Amniotic stem cell (primary cell): ENCODE results near the gene ACOX1.

Experiments used
- DNase-seq: peaks from one replicate; lab custom pipeline; 2025; lab: John Stamatoyannopoulos, UW

ACOX1 gene

DNA sequence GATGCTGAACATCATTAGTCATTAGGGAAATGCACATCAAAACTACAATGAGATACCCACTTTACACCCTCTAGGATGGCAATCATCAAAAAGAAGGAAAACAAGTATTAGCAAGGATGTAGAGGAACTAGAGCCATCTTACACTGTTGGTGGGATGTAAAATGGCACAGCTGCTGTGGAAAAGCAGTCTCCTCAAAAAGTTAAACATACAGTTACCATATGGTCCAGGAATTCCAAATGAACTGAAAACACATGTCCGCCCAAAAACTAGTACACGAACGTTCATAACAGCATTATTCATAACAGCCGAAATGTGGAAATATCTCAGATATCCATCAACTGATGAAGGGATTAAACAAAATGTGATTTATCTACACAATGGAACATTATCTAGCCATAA lies 45.2 kb downstream of the ACOX1 start:
- no peak for DNase-seq

DNA sequence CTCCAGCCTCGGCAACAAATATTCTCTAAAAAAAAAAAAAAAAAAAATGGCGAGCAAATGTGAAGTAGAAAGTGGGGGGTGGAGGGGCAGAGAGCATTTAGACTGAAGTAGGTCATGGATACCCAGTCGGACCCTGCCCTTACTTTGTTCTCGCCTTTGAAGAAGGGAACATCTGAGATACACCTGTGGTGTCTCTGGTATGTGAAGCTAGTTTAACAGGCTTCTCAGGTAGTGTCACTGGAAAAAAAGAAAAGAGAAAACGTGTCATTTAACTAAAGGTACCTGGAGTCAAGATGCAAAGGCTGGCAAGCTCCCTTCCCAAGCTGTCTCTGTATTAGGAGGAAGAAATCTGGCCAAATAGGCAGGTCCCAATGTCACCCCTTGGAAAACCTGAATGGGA lies 46.1 kb downstream of the ACOX1 start:
- no peak for DNase-seq

DNA sequence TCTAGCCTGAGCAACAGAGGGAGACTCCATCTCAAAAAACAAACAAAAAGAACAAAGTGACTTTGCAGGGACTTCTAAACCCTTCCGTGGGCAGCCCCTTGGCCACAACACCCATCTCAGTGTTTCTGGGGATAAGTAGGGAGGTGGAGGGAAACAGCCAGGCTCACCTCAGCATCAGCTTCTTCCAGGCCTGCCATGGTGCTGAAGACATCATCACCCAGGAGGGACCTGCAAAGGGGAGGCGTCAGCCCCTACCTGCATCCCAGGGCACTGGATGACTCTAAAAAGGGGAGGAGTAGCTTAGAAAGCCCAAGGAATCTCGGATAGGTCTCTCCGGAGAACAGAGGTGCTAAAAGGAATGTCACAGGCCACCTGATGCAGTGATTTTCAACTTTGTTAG lies 47.9 kb downstream of the ACOX1 start:
- DNase-seq, result no peak

DNA sequence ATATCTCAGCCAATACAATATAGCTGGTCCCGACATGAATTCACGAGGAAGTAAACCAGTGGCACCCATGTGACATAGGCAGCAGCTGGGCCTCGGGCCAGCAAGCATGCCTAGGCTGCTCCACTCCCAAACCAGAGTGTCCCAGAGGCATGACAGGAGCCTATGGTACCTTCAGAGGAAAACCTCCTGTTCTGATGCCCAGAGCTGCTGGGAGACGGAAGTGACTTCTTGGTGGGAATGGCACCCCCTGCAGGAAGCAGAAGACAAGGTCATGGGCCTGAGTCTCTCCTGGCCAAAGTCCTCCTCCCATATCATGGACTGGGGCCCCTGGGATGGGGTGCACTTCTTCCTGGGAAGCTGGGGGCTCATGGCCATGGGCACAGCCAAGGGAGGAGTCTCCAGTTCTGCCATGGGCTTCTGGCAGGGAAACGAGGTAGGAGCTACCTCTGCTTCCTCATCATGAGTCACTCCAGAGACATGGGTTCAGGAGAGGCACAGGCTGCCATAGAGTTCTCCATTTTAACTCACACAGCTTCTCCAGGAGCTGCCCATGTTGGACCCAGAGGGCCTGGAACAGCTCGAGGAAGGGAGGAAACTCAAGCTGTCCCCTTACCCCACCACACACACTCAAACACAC lies 51.6 kb downstream of the ACOX1 start:
- no peak for DNase-seq

DNA sequence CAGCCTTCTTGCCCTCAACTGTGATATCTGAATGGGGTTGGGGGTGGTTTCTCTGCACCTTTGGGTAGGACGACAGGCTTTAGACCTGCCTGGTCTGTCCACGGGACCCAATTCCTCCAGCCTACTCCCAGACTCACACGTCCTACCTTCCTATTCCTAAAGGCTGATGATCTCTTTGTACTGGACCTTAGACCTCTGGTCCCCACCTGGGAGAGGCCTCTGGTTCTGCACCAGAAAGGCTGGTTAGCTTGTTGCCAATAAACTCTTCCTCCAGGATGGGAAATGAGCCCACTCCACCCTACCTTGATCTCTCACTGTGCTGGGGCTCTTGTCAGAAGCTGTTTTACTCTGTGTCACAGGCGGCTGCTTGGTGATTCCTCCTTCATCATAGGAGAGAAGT lies 52.5 kb downstream of the ACOX1 start:
- DNase-seq, result no peak

DNA sequence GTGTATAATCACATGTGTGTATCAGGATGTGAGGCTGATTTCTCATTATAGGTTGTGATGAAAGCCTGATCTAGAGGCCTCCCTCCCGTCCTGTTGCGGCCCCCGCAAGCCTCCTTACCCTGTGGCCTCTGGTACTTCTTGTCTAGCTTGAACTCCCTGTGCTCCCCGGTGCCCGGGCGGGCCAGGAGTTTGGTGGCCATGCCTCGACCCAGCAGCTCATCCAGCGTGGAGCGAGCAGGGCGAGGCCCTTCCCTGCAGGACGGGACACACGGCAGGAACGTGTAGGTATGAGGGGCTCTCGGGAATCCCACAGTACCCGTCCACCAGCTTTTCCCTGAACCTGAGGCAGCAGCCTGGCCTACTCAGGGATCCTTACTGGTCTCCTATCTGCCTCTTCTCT lies 53.1 kb downstream of the ACOX1 start:
- no peak for DNase-seq

DNA sequence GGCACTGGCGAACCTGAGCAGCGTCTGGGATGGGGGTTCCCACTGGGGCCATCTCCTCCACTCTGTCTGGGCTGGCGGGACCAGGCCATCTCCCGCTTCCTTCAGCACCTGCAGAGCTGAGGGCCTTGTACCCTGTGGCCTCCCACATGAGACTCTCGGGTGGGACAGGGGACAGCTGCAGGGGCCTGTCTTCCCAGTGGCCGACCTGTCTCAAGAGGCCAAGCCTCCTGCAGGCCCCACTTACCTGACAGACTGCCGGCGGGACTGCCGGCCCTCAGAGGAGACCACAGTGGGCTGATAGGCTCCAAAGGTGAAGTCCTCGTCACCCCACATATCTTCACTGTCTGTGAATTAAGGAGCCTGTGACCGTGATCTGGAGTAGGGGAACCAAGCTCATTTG lies 53.9 kb downstream of the ACOX1 start:
- no peak for DNase-seq

DNA sequence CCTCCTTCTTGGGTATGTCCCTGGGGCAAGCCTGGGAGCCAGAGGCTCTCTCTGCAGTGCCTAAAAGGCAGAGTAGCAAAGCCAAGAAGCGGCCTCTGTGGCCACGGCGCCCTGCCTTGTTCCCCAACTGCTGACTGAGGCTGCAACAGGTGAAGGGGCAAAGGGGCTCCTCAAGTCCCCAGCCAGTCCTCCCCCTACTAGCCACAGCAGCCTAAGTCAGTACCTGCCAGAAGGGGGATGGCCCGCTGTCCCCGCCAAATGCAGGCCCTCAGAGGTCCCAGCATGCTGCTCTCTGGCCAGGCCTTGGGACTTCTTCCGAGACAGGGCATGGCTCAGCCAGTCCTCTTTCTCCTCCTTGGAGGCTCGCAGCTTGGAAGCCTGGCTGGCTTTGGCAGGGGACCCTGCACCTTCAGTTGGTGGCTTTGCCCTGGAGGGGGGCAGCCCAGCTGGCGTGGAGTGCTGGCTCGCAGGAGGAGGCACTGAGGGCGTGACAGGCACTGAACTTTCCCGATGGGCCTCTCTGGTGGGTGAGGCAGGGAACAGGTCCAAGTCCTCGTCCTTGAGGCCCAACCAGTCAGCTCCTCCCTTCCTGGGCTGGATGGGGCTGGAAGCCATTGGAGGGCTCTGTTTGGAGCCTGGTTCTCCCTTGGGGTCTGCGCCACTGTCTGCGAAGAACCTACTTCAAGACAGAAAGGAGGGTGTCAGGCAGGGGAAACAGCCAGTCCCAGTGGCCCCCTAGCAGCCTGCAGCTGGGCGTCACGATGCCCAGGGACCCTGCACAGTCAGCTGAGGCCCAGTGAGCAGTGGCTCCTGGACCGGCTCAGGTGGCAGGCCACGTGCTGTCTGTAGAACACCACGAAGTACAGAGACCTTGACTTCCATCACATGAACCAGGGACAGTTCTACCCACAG lies 55.7 kb downstream of the ACOX1 start:
- no peak for DNase-seq

DNA sequence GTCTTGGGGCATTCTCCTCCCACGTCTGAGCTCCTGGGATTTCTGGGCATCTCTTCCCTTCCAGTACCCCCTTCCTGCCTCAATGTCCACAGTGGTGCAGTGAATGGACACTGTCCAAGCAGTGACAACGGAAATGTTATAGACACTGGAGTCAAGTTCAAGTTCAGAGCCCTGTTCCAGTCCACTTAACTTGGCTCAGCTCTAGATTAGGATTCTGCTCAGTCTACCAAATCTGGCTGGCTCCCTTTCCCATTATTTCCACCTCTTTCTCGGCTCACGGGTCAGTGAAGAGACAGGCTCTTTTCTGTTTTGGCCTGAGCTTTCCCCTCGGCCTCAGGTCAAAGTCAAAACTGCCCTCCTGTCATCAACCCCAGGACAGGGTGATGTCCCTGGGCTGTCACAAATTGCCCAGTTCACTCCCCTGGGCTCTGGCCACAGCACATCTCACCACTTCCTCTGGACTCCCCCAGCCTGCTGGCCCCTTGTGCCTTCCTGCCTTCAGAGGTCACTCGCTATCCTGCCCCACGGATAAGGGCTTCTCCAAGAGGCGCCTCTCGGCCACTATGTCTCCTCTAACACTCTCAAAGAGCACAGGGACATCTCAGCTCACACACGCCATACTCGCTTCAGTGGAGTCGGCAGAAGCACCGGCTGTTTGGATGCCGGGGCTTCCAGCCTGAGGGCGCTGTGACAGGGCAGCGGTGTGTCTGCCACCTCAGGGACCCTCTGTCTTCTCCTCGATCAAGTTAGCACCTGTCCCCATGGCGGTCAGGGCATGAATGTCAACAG lies 56.6 kb downstream of the ACOX1 start:
- DNase-seq, result no peak

DNA sequence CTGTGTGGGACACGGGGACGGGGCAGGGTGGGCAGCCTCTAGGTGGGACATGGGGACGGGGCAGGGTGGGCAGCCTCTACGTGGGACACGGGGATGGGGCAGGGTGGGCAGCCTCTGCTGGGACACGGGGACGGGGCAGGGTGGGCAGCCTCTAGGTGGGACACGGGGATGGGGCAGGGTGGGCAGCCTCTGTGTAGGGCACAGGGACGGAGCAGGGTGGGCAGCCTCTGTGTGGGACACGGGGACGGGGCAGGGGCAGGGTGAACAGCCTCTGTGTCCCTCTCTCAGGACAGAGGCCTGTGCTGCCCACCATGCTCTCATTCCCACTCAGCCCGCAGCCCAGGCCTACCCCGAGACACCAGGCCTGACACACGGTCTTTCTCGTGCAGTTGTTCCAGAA lies 57.4 kb downstream of the ACOX1 start:
- no peak for DNase-seq

DNA sequence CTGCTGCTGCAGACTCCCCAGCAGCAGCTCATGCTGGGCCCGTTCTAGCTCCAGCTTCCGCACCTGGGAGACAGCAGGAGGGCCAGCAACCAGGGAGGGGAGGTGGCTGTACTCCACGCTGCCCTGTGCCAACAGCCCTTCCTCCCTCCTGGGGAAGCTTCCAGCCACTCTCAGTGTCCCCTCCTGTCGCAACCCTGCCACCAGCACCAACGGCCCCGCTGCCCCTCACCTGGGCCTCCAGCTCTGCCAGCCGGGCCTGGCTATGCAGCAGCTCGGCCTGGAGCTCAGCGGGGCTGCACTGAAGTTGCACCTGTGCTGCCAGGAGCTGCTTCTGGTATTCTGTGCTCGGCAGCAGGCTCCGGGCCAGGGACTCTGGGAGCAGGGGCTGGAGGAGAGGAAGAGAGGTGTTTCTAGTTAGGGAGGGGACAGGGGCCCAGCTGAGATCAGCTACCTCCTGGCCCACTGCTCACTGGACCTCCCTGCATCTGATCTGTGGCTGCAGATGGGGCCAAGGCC lies 58.9 kb downstream of the ACOX1 start:
- no peak for DNase-seq

DNA sequence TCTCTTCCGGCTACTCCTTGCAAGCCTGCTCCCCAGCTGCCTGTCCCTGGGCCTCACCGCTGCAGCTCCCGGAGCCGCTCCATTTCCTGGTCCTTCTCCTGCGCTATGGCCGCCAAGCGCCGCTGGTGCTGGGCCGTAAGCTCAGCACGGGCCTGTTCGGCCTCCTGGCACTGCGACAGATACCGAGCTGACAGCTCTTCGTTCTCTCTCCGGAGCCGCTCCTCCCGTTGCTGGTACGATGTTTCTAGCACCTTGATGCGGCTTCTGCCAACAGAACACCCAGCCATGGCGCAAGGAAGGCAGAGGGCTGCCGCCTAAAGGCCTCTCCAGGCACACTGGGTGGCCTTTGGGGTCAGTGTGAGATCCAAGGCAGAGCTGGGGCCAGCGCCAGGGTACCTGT lies 59.4 kb downstream of the ACOX1 start:
- DNase-seq, result no peak

DNA sequence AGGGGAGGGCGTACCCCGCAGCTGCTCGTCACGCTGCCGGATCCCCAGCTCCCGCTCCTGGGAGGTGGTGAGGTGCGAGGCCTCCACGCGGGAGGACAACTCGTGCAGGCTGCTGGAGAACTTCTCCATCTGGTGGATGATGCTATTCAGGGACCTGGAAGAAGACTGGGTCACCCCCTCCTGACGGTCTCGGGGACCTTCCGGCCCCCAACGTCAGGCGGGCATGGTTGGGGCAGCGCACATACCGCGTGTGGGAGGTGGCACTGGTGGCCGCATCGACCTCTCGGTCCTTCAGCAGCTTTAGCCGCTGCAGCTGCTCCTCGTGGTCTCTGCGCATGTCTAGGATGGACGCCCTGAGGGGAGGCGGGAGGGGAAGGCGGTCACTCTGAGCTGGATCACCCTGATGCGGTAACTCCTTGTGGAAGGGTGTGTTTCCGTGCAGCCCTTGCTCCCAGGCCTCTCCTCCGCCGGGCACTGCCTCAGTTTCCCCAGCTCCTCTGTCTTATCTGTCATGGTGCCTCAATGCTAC lies 61.0 kb downstream of the ACOX1 start:
- DNase-seq, result no peak

DNA sequence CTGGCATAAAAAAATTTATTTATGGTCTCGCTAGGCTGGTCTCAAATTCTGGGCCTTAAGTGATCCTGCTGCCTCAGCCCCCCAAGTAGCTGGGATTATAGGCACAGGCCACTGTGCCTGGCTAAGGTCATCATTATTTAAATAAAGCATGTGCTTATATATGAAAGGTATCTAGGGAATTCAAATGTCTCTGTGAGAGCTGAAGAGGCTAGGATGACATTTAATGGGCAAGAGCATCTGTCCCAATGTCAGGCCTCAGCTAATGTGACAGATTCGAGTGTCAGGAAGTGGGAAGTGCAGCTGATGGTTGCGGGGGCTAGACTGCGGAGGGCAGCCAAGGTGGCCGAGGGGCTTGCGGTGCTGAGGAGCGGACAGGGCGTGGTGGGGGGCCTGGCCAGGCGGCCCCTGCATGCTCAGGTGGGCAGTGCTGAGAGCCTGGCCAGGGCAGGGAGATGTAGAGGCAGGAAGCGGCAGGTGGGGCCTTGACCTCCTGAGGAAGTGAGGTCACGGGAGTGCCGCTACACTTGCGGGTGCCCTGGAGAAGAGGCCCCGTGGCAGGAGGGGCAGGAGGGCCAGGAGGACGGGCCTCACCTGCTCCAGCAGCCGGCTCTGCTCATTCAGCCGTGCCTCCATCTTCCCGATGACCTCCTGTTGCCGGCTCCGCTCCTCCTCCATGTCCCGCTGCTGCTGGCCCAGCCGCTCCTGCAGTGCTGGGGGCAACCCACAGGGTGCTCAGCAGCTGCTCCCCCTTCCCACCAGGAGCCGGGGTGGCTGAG lies 61.6 kb downstream of the ACOX1 start:
- DNase-seq, result no peak

DNA sequence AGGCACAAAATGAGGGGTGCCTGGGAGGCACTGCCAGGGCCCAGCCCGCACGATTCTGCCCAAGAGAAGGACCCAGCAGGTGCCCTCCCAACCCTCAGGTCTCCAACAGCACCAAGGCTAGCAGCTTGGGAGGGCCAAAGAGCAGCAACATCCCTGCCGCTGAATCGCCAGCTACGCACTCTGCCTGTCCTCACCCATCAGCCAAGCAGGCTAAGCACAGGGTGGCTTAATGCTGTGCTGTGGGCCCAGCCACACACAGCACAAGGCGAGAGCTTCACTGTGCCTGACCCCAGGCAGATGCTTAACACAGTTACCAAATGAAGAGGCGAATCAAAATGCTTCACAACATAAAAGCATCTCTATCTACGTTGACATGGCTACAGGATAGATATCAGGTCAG lies 63.7 kb downstream of the ACOX1 start:
- no peak for DNase-seq

DNA sequence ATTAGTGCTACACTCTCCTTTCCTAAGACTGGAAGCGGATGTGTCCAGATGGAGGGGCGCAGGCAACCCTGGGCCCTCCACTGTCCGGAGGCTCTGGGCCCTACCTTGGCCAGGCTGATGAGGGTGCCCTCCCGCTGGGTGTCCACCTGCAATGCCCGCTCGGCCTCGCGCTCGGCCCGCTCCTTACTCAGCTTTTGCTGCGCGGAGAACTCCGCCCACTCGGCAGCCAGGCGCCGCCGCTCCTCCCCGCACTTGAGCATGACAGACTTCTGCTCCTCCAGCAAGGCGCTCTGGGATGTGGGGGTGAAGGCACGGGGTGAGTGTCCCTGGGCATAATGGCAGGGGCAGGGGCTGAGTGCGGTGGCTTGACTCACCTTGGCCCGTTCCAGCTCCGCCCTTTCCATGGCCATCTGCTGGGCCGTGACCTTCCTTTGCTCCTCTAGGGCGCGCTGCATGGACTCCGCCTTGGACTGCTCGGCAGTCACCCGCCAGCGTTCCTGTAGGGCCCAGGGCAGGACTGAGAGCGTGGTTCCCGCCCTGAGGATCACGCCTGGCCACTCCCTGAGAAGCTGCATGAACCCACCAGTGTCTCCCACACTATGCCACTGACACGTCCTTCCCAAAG lies 64.2 kb downstream of the ACOX1 start:
- no peak for DNase-seq

DNA sequence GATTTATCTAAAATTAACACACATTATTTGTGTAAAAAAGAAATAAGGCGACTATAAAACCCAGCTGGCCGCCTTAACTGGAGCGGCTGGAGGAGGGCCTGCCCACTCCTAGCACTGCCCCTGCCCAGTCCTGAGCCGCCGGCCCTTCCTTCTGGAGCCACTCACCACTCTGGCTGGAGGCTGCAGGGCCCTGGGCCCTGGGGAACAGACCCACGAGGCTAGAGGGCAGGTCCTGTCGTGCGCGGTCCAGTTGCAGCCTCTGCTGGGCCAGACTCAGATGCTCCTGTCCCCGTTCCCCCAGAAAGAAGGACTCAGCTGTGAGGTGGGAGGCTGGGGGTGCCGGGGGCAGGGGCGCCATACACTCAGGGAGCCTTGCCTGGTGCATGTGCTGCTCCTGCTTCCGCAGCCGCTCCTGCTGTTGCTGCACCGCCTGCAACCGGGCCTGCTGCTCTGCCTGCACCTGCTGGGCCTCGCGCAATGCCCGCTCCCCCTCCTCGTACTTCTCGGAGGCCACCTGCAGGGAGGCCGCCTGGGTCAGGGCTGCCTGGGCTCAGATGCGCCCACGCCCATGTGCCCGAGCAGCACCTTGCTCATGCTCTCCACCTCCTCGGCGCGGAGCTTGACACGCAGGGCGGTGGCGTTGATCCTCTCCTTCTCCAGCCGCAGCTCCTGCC lies 65.3 kb downstream of the ACOX1 start:
- no peak for DNase-seq

DNA sequence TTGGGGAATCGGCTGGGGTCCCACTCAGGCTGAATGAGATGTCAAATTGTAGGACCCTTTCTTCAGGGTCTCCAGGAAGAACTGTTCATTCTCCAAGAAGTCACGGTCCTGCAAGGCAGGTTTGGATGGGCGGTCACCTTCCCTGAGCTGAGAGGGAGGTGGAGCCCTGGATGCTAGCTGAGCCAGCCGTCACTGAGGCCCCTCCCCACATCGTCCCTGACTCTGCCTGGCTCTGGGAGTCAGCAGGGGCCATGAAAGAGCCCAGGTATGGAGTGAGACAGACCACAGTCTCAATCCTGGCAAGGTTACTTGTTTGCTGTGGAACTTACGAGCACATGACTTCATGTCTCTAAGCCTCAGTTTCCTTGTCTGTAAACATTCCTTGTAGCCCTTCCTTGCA lies 68.3 kb downstream of the ACOX1 start:
- DNase-seq, result no peak

DNA sequence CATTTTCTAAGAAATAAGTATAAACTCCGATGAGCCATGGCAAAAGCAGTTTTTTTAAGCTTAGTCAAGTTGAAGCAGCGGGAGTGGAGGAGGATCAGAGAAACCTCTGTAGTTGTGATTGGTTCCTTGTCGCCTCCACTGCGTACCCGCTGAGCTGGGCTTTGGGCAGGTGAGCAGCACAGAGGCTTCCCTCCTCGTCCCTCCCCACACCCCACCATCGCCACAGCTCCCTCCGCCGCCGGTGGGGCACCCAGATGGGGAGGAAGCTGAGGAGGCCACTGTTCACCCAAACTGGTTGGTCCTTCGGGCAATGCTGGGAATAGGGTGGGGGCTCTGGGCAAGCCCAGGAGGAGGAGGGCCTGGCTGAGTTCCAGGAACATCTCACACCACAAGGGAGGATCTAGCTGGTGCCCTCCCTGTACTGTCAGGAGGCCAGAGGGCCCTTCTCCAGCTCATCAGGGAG lies 69.1 kb downstream of the ACOX1 start:
- no peak for DNase-seq

DNA sequence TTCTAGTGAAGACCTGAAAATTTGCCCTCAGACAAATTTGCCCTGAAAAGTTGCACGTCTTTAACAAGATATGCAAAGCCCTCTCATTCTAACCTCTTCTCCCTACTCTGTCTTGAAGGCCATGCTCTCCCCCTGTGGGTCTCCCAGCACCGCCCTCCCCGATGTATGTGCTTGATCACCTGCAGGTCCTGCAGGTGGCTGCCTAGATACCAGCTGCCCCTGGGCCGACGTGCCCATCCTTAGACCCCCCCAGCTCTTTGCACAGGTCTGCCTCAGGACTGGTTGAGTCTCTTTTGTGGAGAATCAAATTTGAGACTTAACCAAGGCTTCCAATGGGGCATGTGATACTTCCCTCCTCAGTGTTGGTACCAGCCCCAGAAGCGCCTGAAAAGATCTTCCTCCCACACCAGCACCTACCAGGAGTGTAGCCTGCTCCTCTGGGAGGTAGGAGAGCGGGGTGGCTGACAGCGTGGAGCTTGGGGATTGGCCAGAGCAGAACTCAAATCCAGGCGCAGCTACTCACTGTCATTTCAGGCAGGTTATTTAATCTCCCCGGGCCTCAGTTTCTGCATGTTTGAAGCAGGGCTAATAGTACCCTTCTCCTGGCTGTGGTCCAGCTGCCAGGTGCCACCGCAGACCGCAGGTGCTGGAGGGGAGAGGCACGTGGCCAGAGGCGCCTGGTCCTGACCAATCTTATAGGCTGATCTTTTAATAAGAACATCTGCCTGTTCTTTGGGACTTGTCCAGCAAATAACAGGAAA lies 69.7 kb downstream of the ACOX1 start:
- no peak for DNase-seq
